GM12878 (cell line): ENCODE measurements around the gene AKT1. TPM values are rescaled to one million over a fixed set of nuclear protein-coding genes. Genes with fewer than 3 reads are reported as not detected.

Source experiments
- ATAC-seq: fragments of 200-7000 bp; cut with Tn5 transposase; 3 replicates; pipeline ENCODE4 v1.9.1; 2020; ENCODE audit warnings: mild to moderate bottlenecking, moderate library complexity
- BruUV-seq: library from RNA; stranded (reverse); fragments of 400-500 nt; replicated peaks from 2 replicates; lab custom pipeline; 2021; lab: Mats Ljungman, UMichigan
- CTCF ChIA-PET: fragments of 300-600 bp; sonication (Branson Sonifier 250); formaldehyde crosslinking; extraction: SDS; loops from one replicate; lab custom pipeline; 2021; ENCODE audit warnings: inconsistent platforms; lab: Yijun Ruan, JAX
- POLR2A ChIA-PET: fragments of 350-600 bp; formaldehyde crosslinking; extraction: SDS; loops from one replicate; lab custom pipeline; 2021; ENCODE audit warnings: inconsistent platforms; lab: Charles Lee
- RAD21 ChIA-PET: fragments of 300-600 bp; sonication (Branson Sonifier 250); formaldehyde crosslinking; loops from one replicate; lab custom pipeline; 2023; ENCODE audit warnings: antibody characterized with exemption; ENCODE audit not compliant: unreplicated experiment; lab: Charles Lee
- SMC1A ChIA-PET: fragments of 300-600 bp; sonication (Branson Sonifier 250); formaldehyde crosslinking; loops from one replicate; lab custom pipeline; 2023; ENCODE audit not compliant: unreplicated experiment, uncharacterized antibody; lab: Charles Lee
- DNase-seq: peaks from one replicate; pipeline ENCODE4 v3.0.0-alpha.2; 2011; ENCODE audit warnings: low read depth, low spot score
- FAIRE-seq: peaks from 3 replicates; lab custom pipeline; 2011; peaks lifted over from hg19 to GRCh38; lab: Jason Lieb, UNC
- H2AFZ ChIP-seq: 2 replicates; pipeline ENCODE4 v1.6.0; 2011; ENCODE audit warnings: low read depth, low read length, control low read depth; ENCODE audit not compliant: control insufficient read depth
- H3K27ac ChIP-seq: 2 replicates; pipeline ENCODE4 v1.5.1; 2011; ENCODE audit warnings: control low read depth; ENCODE audit not compliant: control insufficient read depth, insufficient read depth
- H3K27me3 ChIP-seq, 2 experiments: replicated peaks in 1 of 2; 2 replicates each; pipeline versions ENCODE4 v1.6.0 to v1.6.1; 2011; ENCODE audit warnings: low read length in 1 of 2; ENCODE audit not compliant: control insufficient read depth in 2 of 2, insufficient read depth in 2 of 2
- H3K36me3 ChIP-seq, 2 experiments: 2 replicates each; pipeline ENCODE4 v1.5.1; 2011; ENCODE audit warnings: low read length in 1 of 2; ENCODE audit not compliant: control insufficient read depth in 2 of 2, insufficient read depth in 2 of 2
- H3K4me1 ChIP-seq: 2 replicates; pipeline ENCODE4 v1.6.1; 2011; ENCODE audit warnings: mild to moderate bottlenecking, low read length, moderate library complexity, mixed read lengths; ENCODE audit not compliant: control insufficient read depth, insufficient read depth
- H3K4me2 ChIP-seq: 2 replicates; pipeline ENCODE4 v1.6.0; 2011; ENCODE audit warnings: control low read depth; ENCODE audit not compliant: control insufficient read depth, insufficient read depth
- H3K4me3 ChIP-seq: fragments of 200-600 bp; sonication (generic); 2 replicates; pipeline ENCODE4 v1.5.1; 2016
- H3K79me2 ChIP-seq: 2 replicates; pipeline ENCODE4 v1.6.0; 2011; ENCODE audit warnings: low read length; ENCODE audit not compliant: control insufficient read depth, insufficient read depth
- H3K9ac ChIP-seq: 2 replicates; pipeline ENCODE4 v1.8.0; 2011; ENCODE audit warnings: low read length, control low read depth, mixed read lengths; ENCODE audit not compliant: control insufficient read depth, insufficient read depth
- H3K9me3 ChIP-seq: replicated peaks from 3 replicates; pipeline ENCODE4 v1.5.1; 2011; ENCODE audit warnings: mild to moderate bottlenecking, low read length; ENCODE audit not compliant: control insufficient read depth, insufficient read depth
- H4K20me1 ChIP-seq: 2 replicates; pipeline ENCODE4 v1.6.0; 2011; ENCODE audit not compliant: control insufficient read depth, insufficient read depth
- ATF2 ChIP-seq: IDR thresholded peaks from 2 replicates; pipeline ENCODE4 v1.6.1; 2012; ENCODE audit warnings: low read length, inconsistent platforms
- BCL3 ChIP-seq: IDR thresholded peaks from 2 replicates; pipeline ENCODE4 v1.6.1; 2011; ENCODE audit warnings: borderline replicate concordance, low read depth, mild to moderate bottlenecking, moderate library complexity, low read length; ENCODE audit not compliant: insufficient read depth, poor library complexity, severe bottlenecking
- HCFC1 ChIP-seq: fragments of 150-350 bp; IDR thresholded peaks from 2 replicates; pipeline ENCODE4 v1.6.1; 2014; ENCODE audit warnings: low read length
- HDAC6 ChIP-seq: fragments of 200-600 bp; sonication (generic); IDR thresholded peaks from one replicate; pipeline ENCODE4 v1.8.0; 2017; ENCODE audit warnings: antibody characterized with exemption; ENCODE audit not compliant: unreplicated experiment
- IKZF1 ChIP-seq: fragments of 450-650 bp; conservative IDR thresholded peaks from 2 replicates; pipeline ENCODE4 v1.6.1; 2017; ENCODE audit warnings: antibody characterized with exemption, mild to moderate bottlenecking
- IRF3 ChIP-seq: fragments of 450-650 bp; IDR thresholded peaks from 2 replicates; pipeline ENCODE4 v1.6.1; 2014; ENCODE audit warnings: mild to moderate bottlenecking
- KAT2A ChIP-seq: conservative IDR thresholded peaks from 2 replicates; pipeline ENCODE4 v1.6.1; 2011; ENCODE audit warnings: low read depth, low read length; ENCODE audit not compliant: control insufficient read depth
- MXI1 ChIP-seq: fragments of 150-350 bp; IDR thresholded peaks from 2 replicates; pipeline ENCODE4 v1.6.1; 2011; ENCODE audit warnings: low read depth, mild to moderate bottlenecking, inconsistent platforms, low read length, improper control_type of control experiment
- WGBS: methylation state at CpG from one replicate; pipeline ENCODE4 v1.1.6; 2016; ENCODE audit warnings: low lambda C conversion rate; ENCODE audit not compliant: insufficient replicate concordance, insufficient coverage; ENCODE audit errors: missing lambda C conversion rate; 5-methylcytosine and 5-hydroxymethylcytosine counted together
- in situ Hi-C: fragments of 300-500 bp; cut with MboI; formaldehyde crosslinking; loops from 9 replicates; pipeline ENCODE4 v1.14.3; 2018; ENCODE audit warnings: mixed read lengths
- intact Hi-C: fragments of 100-400 bp; cut with micrococcal nuclease; formaldehyde crosslinking; loops from one replicate; pipeline ENCODE4 v1.14.2; 2022; ENCODE audit not compliant: unreplicated experiment
- polyA plus RNA-seq, 11 experiments: library from polyadenylated mRNA; depleted of rRNA in 4 of 11; unstranded in 6 of 11; stranded (reverse) in 5 of 11; fragments of >200 nt; fragmentation: Nextera tagmentation in 4 of 11; fragmentation: Illumina TruSeq in 1 of 11; extraction: Ambion mirVana in 4 of 11; extraction: Trizol in 1 of 11; gene quantifications; 1 replicate in 1 of 11; 2 replicates in 10 of 11; pipeline versions ENCODE4 v1.2.1 to v1.2.3, GENCODE V29; 2011 to 2016; ENCODE audit warnings: inconsistent platforms in 2 of 11, missing spikeins in 2 of 11, low read depth in 1 of 11
- total RNA-seq, 4 experiments: library from RNA; depleted of rRNA in 3 of 4; stranded (reverse); fragments of >200 nt in 3 of 4; fragmentation: Illumina TruSeq in 1 of 4; extraction: Trizol in 1 of 4; gene quantifications; 2 replicates each; pipeline versions ENCODE4 v1.2.1 to v1.2.3, GENCODE V29; 2013 to 2021

AKT1 gene
- total and polyA plus RNA-seq, 10 of the 15 experiments (the other 5 are each of a cell fraction or from before 2014, with no cell fraction given), result 0.63 to 110 (median 58.9) TPM

GRCh38 chr14:104801520-104802393, 6.2 kb upstream of the AKT1 start:
- no peak for TF ChIP-seq MXI1
- no peak for TF ChIP-seq HCFC1
- TF ChIP-seq IRF3, result no peak
- TF ChIP-seq IKZF1, result no peak
- no peak for TF ChIP-seq BCL3
- TF ChIP-seq HDAC6, result no peak
- TF ChIP-seq KAT2A, result no peak
- no peak for TF ChIP-seq ATF2
- in situ Hi-C loops (no loop called here), intact Hi-C loops (no loop called here)
- Histone ChIP-seq H3K27ac (no peak overlapping the region), H4K20me1 (no peaks in the 10 kb centered on the region), H2AFZ (peak overlapping the region; percentile 69; the same call in 1 of the 2 replicates), H3K27me3 (peaks cover 0 to 3% of the 10 kb centered on the region in 2 experiments; a peak in 2 of 4 replicates), H3K4me3 (peak overlapping the region; percentile 69), H3K9ac (peak overlapping the region; percentile 15; the same call in 1 of the 2 replicates), H3K79me2 (no peaks in the 10 kb centered on the region), H3K4me2 (peak overlapping the region; percentile 97), H3K4me1 (peaks cover 8% of the 10 kb centered on the region), H3K9me3 (no peaks in the 10 kb centered on the region), H3K36me3 (no peaks in the 10 kb centered on the region)
- POLR2A ChIA-PET, result no interaction called here
- SMC1A ChIA-PET, result no interaction called here
- 79% methylated on average over 44 of the region's 45 CpGs for WGBS
- FAIRE-seq (no peak), DNase-seq (no peak), ATAC-seq (no peak)
- no TSS peak for BruUV-seq
- CTCF ChIA-PET, result no interaction called here
- RAD21 ChIA-PET, result no interaction called here
